Ishikawa (cell line): ENCODE results near the gene FIZ1.

Experiments used
- CEBPB ChIP-seq: IDR thresholded peaks from 2 replicates; pipeline ENCODE4 v1.6.1; 2012
- EGR1 ChIP-seq: IDR thresholded peaks from 2 replicates; pipeline ENCODE4 v1.6.1; 2012
- EP300 ChIP-seq: IDR thresholded peaks from 2 replicates; pipeline ENCODE4 v1.6.1; 2012; ENCODE audit warnings: borderline replicate concordance
- FOXM1 ChIP-seq: IDR thresholded peaks from 2 replicates; pipeline ENCODE4 v1.6.1; 2012; ENCODE audit warnings: low read depth, borderline replicate concordance
- RAD21 ChIP-seq: IDR thresholded peaks from 2 replicates; pipeline ENCODE4 v1.6.1; 2012; ENCODE audit warnings: low read depth
- TAF1 ChIP-seq: IDR thresholded peaks from 2 replicates; pipeline ENCODE4 v1.6.1; 2012; ENCODE audit warnings: low read depth, mild to moderate bottlenecking
- TCF12 ChIP-seq: IDR thresholded peaks from 2 replicates; pipeline ENCODE4 v1.6.1; 2012; ENCODE audit warnings: low read depth
- YY1 ChIP-seq: IDR thresholded peaks from 2 replicates; pipeline ENCODE4 v1.6.1; 2012; ENCODE audit warnings: low read depth
- TF ChIP-seq, protein P1 (sequence below): IDR thresholded peaks from 2 replicates; pipeline ENCODE4 v1.6.1; 2012
- TF ChIP-seq, protein P2 (sequence below): IDR thresholded peaks from 2 replicates; pipeline ENCODE4 v1.6.1; 2012; ENCODE audit warnings: low read depth, mild to moderate bottlenecking

DNA sequence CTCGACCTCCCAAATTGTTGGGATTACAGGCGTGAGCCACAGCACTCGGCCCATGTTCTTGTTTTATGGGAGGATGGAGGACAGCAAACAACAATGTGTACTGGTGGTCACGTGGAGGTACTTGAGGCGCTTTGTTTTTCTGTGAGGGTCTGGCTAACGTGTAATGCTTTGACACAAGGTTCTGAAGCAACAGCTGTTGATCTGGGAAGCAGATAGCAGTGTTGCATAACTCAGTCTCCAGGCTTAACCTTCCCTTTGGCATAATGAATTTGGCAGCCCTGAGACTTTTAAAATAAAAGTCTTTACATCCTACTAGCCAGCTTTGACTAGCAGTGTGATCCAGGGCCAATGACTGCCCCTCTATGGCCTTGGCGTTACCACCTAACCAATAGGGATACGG, 34.5 kb upstream of the FIZ1 start:
- TF ChIP-seq TAF1 (no peak), EGR1 (no peak), YY1 (no peak), EP300 (no peak), RAD21 (no peak), FOXM1 (no peak), TCF12 (no peak), CEBPB (no peak)
- TF ChIP-seq, protein P1, sequence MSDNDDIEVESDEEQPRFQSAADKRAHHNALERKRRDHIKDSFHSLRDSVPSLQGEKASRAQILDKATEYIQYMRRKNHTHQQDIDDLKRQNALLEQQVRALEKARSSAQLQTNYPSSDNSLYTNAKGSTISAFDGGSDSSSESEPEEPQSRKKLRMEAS: no peak
- TF ChIP-seq, protein P2, sequence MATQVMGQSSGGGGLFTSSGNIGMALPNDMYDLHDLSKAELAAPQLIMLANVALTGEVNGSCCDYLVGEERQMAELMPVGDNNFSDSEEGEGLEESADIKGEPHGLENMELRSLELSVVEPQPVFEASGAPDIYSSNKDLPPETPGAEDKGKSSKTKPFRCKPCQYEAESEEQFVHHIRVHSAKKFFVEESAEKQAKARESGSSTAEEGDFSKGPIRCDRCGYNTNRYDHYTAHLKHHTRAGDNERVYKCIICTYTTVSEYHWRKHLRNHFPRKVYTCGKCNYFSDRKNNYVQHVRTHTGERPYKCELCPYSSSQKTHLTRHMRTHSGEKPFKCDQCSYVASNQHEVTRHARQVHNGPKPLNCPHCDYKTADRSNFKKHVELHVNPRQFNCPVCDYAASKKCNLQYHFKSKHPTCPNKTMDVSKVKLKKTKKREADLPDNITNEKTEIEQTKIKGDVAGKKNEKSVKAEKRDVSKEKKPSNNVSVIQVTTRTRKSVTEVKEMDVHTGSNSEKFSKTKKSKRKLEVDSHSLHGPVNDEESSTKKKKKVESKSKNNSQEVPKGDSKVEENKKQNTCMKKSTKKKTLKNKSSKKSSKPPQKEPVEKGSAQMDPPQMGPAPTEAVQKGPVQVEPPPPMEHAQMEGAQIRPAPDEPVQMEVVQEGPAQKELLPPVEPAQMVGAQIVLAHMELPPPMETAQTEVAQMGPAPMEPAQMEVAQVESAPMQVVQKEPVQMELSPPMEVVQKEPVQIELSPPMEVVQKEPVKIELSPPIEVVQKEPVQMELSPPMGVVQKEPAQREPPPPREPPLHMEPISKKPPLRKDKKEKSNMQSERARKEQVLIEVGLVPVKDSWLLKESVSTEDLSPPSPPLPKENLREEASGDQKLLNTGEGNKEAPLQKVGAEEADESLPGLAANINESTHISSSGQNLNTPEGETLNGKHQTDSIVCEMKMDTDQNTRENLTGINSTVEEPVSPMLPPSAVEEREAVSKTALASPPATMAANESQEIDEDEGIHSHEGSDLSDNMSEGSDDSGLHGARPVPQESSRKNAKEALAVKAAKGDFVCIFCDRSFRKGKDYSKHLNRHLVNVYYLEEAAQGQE: no peak
